Loucy (cell line): ENCODE data around the gene CCDC144A.

Source experiments
- CTCF ChIP-seq: fragments of 200-600 bp; sonication (generic); conservative IDR thresholded peaks from 2 replicates; pipeline ENCODE4 v1.5.1; 2014; ENCODE audit warnings: mild to moderate bottlenecking, antibody characterized with exemption, low read length
- EZH2phosphoT487 ChIP-seq: fragments of 200-600 bp; IDR thresholded peaks from 2 replicates; pipeline ENCODE4 v1.6.1; 2018; ENCODE audit warnings: antibody characterized with exemption, mild to moderate bottlenecking, moderate library complexity, borderline replicate concordance

- TF ChIP-seq EZH2phosphoT487 (no peak), CTCF (no peak)
These were observed 131.0 kb downstream of the CCDC144A start for GRCh38 chr17:16820979-16821543.
